Stomach (tissue), 9 donors: ENCODE measurements around the gene C19orf25. TPM values are rescaled to one million over a fixed set of nuclear protein-coding genes. Genes with fewer than 3 reads are reported as not detected.

Experiments
- DNase-seq, 2 donors: peaks; one replicate each; pipeline versions ENCODE4 v3.0.0 to v3.0.0-alpha.2; 2013 to 2019
- H3K27ac ChIP-seq, 5 donors: fragments of 200-600 bp in 4 of 5; sonication (generic) in 4 of 5; one replicate each; pipeline ENCODE4 v1.5.1; 2013 to 2019; ENCODE audit warnings: mild to moderate bottlenecking in 1 of 5, moderate library complexity in 1 of 5
- H3K27me3 ChIP-seq, 3 donors: fragments of 200-600 bp; sonication (generic); one replicate each; pipeline ENCODE4 v1.5.1; 2017 to 2019; ENCODE audit warnings: mixed run types in 1 of 3
- H3K36me3 ChIP-seq, 4 donors: fragments of 200-600 bp; sonication (generic); 1 replicate in 3 of 4; 2 replicates in 1 of 4; pipeline ENCODE4 v1.5.1; 2016 to 2019
- H3K4me1 ChIP-seq, 4 donors: fragments of 200-600 bp; sonication (generic); one replicate each; pipeline ENCODE4 v1.5.1; 2016 to 2019
- H3K4me3 ChIP-seq, 4 donors: fragments of 200-600 bp; sonication (generic) in 3 of 4; one replicate each; pipeline ENCODE4 v1.5.1; 2016 to 2019; ENCODE audit warnings: mild to moderate bottlenecking in 1 of 4
- H3K9me3 ChIP-seq, 4 donors: fragments of 200-600 bp; sonication (generic); one replicate each; pipeline ENCODE4 v1.5.1; 2016 to 2019
- EP300 ChIP-seq: sonication (generic); formaldehyde crosslinking; IDR thresholded peaks from one replicate; pipeline ENCODE4 v1.6.1; 2017; ENCODE audit warnings: antibody characterized with exemption
- POLR2A ChIP-seq, 4 donors: fragments of 450-650 bp; IDR thresholded peaks; one replicate each; pipeline ENCODE4 v1.6.1; 2016; ENCODE audit warnings: antibody characterized with exemption in 4 of 4, control low read depth in 2 of 4, mild to moderate bottlenecking in 1 of 4, moderate library complexity in 1 of 4
- POLR2AphosphoS5 ChIP-seq, 3 donors: sonication (generic); formaldehyde crosslinking; IDR thresholded peaks; one replicate each; pipeline ENCODE4 v1.6.1; 2016; ENCODE audit warnings: antibody characterized with exemption in 3 of 3
- WGBS, 5 donors: extraction: QIAGEN DNeasy Blood & Tissue Kit in 3 of 5; methylation state at CpG; one replicate each; pipeline versions ENCODE4 v1.1.5 to v1.1.7; 2013 to 2018; 5-methylcytosine and 5-hydroxymethylcytosine counted together
- intact Hi-C: fragments of 100-400 bp; cut with DNase I; formaldehyde crosslinking; loops from one replicate; pipeline ENCODE4 v1.15.1; 2023; ENCODE audit warnings: low total_unique reads
- polyA plus RNA-seq, 3 donors: library from polyadenylated mRNA; stranded (reverse); fragments of 200-250 nt; gene quantifications; one replicate each; pipeline ENCODE4 v1.2.3, GENCODE V29; 2013
- total RNA-seq, 5 donors: library from RNA; depleted of rRNA; stranded (reverse); fragments of >200 nt; gene quantifications; one replicate each; pipeline versions ENCODE4 v1.1.0 to v1.2.3, GENCODE V29; 2014 to 2016
- TF ChIP-seq, protein P1 (sequence below), 7 experiments: fragments of 450-650 bp in 4 of 7; fragments of 200-600 bp in 3 of 7; sonication (generic) in 3 of 7; IDR thresholded peaks; one replicate each; pipeline ENCODE4 v1.5.1; 2016 to 2019; ENCODE audit warnings: antibody characterized with exemption in 7 of 7, control low read depth in 2 of 7, mild to moderate bottlenecking in 1 of 7
- donor health status: healthy with polysubstance abuse.
- donor health status: Bipolar disorder and iron deficiency.
- donor health status: healthy.

C19orf25 gene
- total and polyA plus RNA-seq, 8 donors = 5.4 to 84.3 (median 29.1) TPM

DNA sequence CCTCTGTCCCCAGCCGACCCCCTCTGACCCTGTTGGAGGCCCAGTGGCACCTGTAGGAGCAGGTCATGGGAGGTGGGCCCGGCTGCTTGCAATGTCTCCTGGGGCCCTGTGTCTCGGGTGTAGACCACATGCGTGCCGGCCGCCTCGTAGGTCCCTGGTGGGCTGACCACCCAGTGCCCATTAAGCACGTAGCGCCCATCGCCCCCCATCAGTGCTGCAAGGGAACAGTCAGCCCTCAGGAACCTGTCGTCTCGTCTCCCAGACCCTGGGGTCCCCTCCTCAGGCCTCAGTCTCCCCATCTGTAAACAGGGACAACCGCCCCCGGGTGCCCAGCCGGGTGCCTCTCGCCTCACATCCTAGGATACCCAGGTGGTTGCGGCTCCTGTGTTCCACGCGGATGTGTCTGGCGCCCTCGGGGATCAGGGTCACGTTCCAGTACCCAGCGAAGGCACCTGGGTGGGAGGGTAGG is 28.2 kb upstream of the C19orf25 start:
- peaks cover 23 to 93% (median 35%) of the 10 kb centered on the region in 3 donors for H3K27me3 ChIP-seq

DNA sequence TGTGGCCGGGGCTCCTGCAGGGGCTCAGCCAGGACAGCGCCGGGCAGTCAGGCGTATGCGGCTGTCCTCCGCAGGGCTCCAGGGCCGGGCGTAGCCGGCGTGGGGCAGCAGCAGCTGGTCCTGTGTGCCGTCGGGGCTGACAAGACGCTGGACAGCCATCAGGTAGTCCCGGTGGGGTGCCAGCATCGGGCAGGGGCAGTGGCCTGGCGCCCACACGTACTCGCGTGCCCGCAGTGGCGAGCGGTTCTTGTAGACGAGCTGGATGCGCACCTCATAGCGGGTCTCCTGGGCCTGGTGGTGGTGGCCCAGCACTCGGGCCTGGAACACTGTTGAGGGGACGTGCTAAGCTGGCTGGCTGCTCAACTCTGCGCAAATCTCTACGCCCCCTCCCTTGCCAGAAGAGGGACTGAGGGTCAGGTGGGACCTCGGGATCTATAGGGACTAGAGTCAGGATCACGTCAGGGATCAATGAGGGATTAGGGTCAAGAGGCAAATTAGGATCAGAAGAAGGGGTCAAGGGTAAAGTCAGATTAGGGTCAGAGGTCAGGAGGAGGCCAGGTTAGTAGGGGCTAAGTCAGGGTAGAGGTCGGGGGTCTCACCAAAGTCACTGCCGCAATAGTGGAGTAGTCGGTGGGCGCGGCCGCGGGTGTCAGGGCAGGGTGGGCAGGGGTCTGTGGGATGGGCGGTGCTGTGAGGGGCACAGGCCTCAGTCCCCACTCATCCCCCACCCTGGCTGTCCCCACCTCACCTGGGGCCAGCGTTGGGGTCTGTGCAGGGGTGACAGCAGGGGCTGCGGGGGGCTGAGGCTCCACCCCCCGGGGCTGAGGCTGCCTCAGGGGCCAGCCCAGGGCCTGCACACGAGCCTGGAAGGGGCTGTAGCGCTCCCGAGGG is 27.2 kb upstream of the C19orf25 start:
- H3K27ac ChIP-seq = no peak overlapping the region
- peaks cover 0 to 5% (median 2%) of the 10 kb centered on the region in 4 donors for H3K9me3 ChIP-seq
- no peak overlapping the region for H3K4me3 ChIP-seq
- H3K4me1 ChIP-seq = peaks cover 7 to 33% (median 26%) of the 10 kb centered on the region in 4 donors
- no peak for TF ChIP-seq POLR2A (IDR thresholded peaks at IDR 0.05)
- TF ChIP-seq, protein P1, sequence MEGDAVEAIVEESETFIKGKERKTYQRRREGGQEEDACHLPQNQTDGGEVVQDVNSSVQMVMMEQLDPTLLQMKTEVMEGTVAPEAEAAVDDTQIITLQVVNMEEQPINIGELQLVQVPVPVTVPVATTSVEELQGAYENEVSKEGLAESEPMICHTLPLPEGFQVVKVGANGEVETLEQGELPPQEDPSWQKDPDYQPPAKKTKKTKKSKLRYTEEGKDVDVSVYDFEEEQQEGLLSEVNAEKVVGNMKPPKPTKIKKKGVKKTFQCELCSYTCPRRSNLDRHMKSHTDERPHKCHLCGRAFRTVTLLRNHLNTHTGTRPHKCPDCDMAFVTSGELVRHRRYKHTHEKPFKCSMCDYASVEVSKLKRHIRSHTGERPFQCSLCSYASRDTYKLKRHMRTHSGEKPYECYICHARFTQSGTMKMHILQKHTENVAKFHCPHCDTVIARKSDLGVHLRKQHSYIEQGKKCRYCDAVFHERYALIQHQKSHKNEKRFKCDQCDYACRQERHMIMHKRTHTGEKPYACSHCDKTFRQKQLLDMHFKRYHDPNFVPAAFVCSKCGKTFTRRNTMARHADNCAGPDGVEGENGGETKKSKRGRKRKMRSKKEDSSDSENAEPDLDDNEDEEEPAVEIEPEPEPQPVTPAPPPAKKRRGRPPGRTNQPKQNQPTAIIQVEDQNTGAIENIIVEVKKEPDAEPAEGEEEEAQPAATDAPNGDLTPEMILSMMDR (IDR thresholded peaks at IDR 0.05) = no peak
- no peak for TF ChIP-seq POLR2AphosphoS5 (IDR thresholded peaks at IDR 0.05)
- TF ChIP-seq EP300 = no peak
- 90 to 93% (median 91%) methylated on average over 16 to 45 of the region's 45 CpGs for WGBS, 5 donors
- no peak for DNase-seq
- no peaks in the 10 kb centered on the region for H3K36me3 ChIP-seq
- H3K27me3 ChIP-seq = peaks cover 15 to 93% (median 29%) of the 10 kb centered on the region in 3 donors
- intact Hi-C loops = no loop called here

More for the DNA sequence above, 28.2 kb upstream of the C19orf25 start:
- 65 to 80% (median 73%) methylated on average over 23 of the region's 23 CpGs for WGBS, 5 donors
- TF ChIP-seq POLR2AphosphoS5 (IDR thresholded peaks at IDR 0.05) = no peak
- TF ChIP-seq, protein P1 (IDR thresholded peaks at IDR 0.05) = no peak
- TF ChIP-seq EP300 = no peak
- TF ChIP-seq POLR2A (IDR thresholded peaks at IDR 0.05) = no peak
- Histone ChIP-seq H3K4me3 (peak overlapping the region in 1 of 4 donors; percentile 46), H3K9me3 (peaks cover 0 to 5% (median 2%) of the 10 kb centered on the region in 4 donors), H3K36me3 (no peaks in the 10 kb centered on the region), H3K4me1 (peaks cover 7 to 35% (median 32%) of the 10 kb centered on the region in 4 donors), H3K27ac (peak overlapping the region in 2 of 5 donors; percentile 69 to 82)
- DNase-seq = no peak
- intact Hi-C loops = no loop called here

DNA sequence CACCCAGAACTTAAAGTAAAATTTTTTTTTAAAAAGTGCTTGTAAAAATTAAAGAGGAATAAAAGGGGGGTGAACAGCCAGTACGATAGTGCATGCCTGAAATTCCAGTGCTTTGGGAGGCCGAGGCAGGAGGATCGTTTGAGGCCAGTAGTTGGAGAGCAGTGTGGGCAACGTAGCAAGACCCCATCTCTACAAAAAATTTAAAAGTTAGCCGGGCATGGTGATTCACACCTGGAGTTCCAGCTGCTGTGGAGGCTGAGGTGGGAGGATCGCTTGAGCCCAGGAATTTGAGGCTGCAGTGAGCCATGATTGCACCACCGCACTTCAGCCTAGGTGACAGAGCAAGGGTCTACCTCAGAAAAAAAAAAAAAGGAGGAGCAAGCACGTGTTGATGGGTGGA is 26.0 kb upstream of the C19orf25 start:
- TF ChIP-seq, protein P1 (IDR thresholded peaks at IDR 0.05) = no peak
- TF ChIP-seq EP300 (no peak), POLR2A (IDR thresholded peaks at IDR 0.05) (no peak), POLR2AphosphoS5 (IDR thresholded peaks at IDR 0.05) (no peak)
- peaks cover 0 to 5% (median 2%) of the 10 kb centered on the region in 4 donors for H3K9me3 ChIP-seq
- H3K27ac ChIP-seq = no peak overlapping the region
- no peaks in the 10 kb centered on the region for H3K36me3 ChIP-seq
- peaks cover 15 to 85% (median 27%) of the 10 kb centered on the region in 3 donors for H3K27me3 ChIP-seq
- no peak overlapping the region for H3K4me3 ChIP-seq
- intact Hi-C loops = no loop called here
- DNase-seq = no peak
- WGBS, 5 donors = 79 to 84% (median 80%) methylated on average over 8 of the region's 8 CpGs
- H3K4me1 ChIP-seq = peaks cover 7 to 27% (median 26%) of the 10 kb centered on the region in 4 donors

DNA sequence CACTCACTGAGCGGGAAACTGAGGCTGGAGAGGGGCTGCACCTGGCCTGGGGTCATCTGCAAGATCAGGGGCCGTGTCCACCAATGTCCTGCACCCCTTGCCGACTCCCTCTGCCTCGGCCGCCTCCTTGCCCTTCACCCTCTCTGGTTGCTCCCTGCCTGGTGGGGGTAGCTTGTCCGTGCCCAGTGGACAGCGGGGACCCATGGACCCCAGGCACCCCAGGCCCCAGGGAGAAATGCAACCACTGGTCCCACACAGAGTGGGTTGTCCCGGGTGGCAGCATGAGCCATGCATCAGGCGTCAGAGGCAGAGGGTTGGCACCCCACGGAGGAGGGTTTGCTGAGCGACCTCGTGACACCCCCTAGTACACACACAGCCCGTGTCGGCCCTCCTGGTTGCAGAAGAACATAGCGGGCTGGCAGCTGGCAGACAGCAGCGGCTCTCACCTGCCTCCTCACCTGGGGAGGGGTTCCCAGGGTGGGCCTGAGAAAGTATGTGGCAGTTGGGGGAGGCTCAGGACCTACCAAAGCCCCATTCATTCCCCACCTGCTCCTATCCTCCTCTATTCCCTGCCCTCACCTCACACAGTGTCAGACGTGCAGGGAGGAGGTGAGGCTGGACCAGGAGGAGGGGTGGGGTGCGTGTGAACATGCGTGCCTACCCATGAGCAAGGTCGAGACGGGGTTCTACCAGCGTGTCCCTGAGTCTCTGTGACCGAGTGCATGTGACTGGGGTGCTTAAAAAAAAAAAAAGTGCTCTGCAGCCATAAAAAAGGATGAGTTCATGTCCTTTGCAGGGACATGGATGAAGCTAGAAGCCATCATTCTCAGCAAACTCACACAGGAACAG is 25.1 kb upstream of the C19orf25 start:
- WGBS, 5 donors = 39 to 54% (median 47%) methylated on average over 16 to 23 of the region's 23 CpGs
- intact Hi-C loops = no loop called here
- Histone ChIP-seq H3K4me3 (no peak overlapping the region), H3K4me1 (peaks cover 7 to 27% (median 26%) of the 10 kb centered on the region in 4 donors), H3K27ac (no peak overlapping the region), H3K27me3 (peaks cover 15 to 88% (median 27%) of the 10 kb centered on the region in 3 donors), H3K9me3 (peaks cover 0 to 5% (median 2%) of the 10 kb centered on the region in 4 donors), H3K36me3 (no peaks in the 10 kb centered on the region)
- no peak for TF ChIP-seq POLR2A (IDR thresholded peaks at IDR 0.05)
- TF ChIP-seq EP300 = no peak
- no peak for TF ChIP-seq POLR2AphosphoS5 (IDR thresholded peaks at IDR 0.05)
- TF ChIP-seq, protein P1 (IDR thresholded peaks at IDR 0.05) = no peak
- DNase-seq = no peak
